H1 (cell line): ENCODE results near the gene UBD. TPM values are rescaled to one million over a fixed set of nuclear protein-coding genes. Genes with fewer than 3 reads are reported as not detected.

Experiments
- CTCF ChIA-PET: fragments of 300-600 bp; sonication (Branson Sonifier 250); formaldehyde crosslinking; loops from one replicate; lab custom pipeline; 2021; ENCODE audit not compliant: partially characterized antibody; lab: Charles Lee
- POLR2A ChIA-PET: fragments of 300-600 bp; sonication (Branson Sonifier 250); formaldehyde crosslinking; loops from one replicate; lab custom pipeline; 2021; ENCODE audit warnings: inconsistent platforms; ENCODE audit not compliant: partially characterized antibody; lab: Charles Lee
- DNase-seq, 2 experiments: peaks; one replicate each; pipeline versions ENCODE4 v3.0.0 to v3.0.0-alpha.2; 2010 to 2022; ENCODE audit warnings: low spot score in 2 of 2, low read depth in 1 of 2, mixed read lengths in 1 of 2
- FAIRE-seq: peaks from 2 replicates; lab custom pipeline; 2011; peaks lifted over from hg19 to GRCh38; lab: Jason Lieb, UNC
- H2AFZ ChIP-seq: 2 replicates; pipeline ENCODE4 v1.8.1; 2012; ENCODE audit warnings: low read length, inconsistent platforms
- H2AK5ac ChIP-seq: 2 replicates; pipeline ENCODE4 v1.6.1; 2013; ENCODE audit warnings: low read depth, low read length
- H2BK120ac ChIP-seq: replicated peaks from 2 replicates; pipeline ENCODE3; 2013; ENCODE audit warnings: low read depth, low read length, inconsistent platforms
- H2BK12ac ChIP-seq: 2 replicates; pipeline ENCODE4 v1.6.1; 2013; ENCODE audit warnings: low read depth, low read length
- H2BK15ac ChIP-seq: 2 replicates; pipeline ENCODE4 v1.6.1; 2013; ENCODE audit warnings: low read length
- H2BK20ac ChIP-seq: 2 replicates; pipeline ENCODE4 v1.6.1; 2013; ENCODE audit warnings: low read length
- H2BK5ac ChIP-seq: 2 replicates; pipeline ENCODE4 v1.6.1; 2013; ENCODE audit warnings: low read depth, low read length
- H3K14ac ChIP-seq: 2 replicates; pipeline ENCODE4 v1.6.1; 2013; ENCODE audit warnings: inconsistent platforms; ENCODE audit not compliant: insufficient read length
- H3K18ac ChIP-seq: 2 replicates; pipeline ENCODE4 v1.6.1; 2013; ENCODE audit warnings: low read length; ENCODE audit errors: extremely low read depth
- H3K23ac ChIP-seq: 2 replicates; pipeline ENCODE4 v1.6.1; 2013; ENCODE audit warnings: inconsistent platforms; ENCODE audit not compliant: insufficient read length
- H3K23me2 ChIP-seq: 2 replicates; pipeline ENCODE4 v1.6.1; 2013; ENCODE audit warnings: low read depth, low read length
- H3K27ac ChIP-seq: 2 replicates; pipeline ENCODE4 v1.6.1; 2011; ENCODE audit warnings: low read depth, low read length, inconsistent platforms
- H3K27me3 ChIP-seq, 4 experiments: replicated peaks in 1 of 4; 1 replicate in 1 of 4; 2 replicates in 3 of 4; pipeline versions ENCODE4 v1.6.1 to v1.8.1; 2011 to 2013; ENCODE audit warnings: low read length in 3 of 4, mild to moderate bottlenecking in 3 of 4, inconsistent platforms in 2 of 4, mixed read lengths in 2 of 4, moderate library complexity in 1 of 4; ENCODE audit not compliant: control insufficient read depth in 3 of 4, insufficient read depth in 3 of 4; ENCODE audit errors: extremely low read depth in 1 of 4
- H3K36me3 ChIP-seq, 4 experiments: 2 replicates each; pipeline versions ENCODE4 v1.6.1 to v1.8.1; 2011 to 2013; ENCODE audit warnings: mild to moderate bottlenecking in 4 of 4, low read length in 3 of 4, moderate library complexity in 2 of 4, control low read depth in 1 of 4, inconsistent platforms in 1 of 4; ENCODE audit not compliant: insufficient read depth in 4 of 4, control insufficient read depth in 2 of 4
- H3K4ac ChIP-seq: replicated peaks from 2 replicates; pipeline ENCODE3; 2013; ENCODE audit warnings: low read length, low read depth, mixed read lengths, inconsistent platforms; ENCODE audit not compliant: insufficient read length
- H3K4me1 ChIP-seq, 4 experiments: replicated peaks in 1 of 4; 1 replicate in 1 of 4; 2 replicates in 3 of 4; pipeline versions ENCODE4 v1.6.1 to v1.8.1; 2011 to 2013; ENCODE audit warnings: low read length in 3 of 4, inconsistent platforms in 2 of 4, mixed read lengths in 1 of 4; ENCODE audit not compliant: insufficient read depth in 4 of 4, control insufficient read depth in 3 of 4
- H3K4me2 ChIP-seq, 2 experiments: 2 replicates each; pipeline versions ENCODE4 v1.6.1 to v1.8.1; 2011 to 2013; ENCODE audit warnings: low read depth in 2 of 2, low read length in 2 of 2, control low read depth in 1 of 2, inconsistent platforms in 1 of 2, mild to moderate bottlenecking in 1 of 2; ENCODE audit not compliant: insufficient read depth in 1 of 2
- H3K4me3 ChIP-seq, 4 experiments: fragments of 200-600, 300-600 bp in 1 of 4; sonication (generic), shearing (Covaris generic), sonication (Bioruptor Twin) in 1 of 4; 2 replicates each; pipeline versions ENCODE4 v1.5.1 to v1.8.1; 2011 to 2016; ENCODE audit warnings: low read length in 4 of 4, low read depth in 3 of 4, control low read depth in 2 of 4, inconsistent platforms in 2 of 4, mild to moderate bottlenecking in 2 of 4, mixed read lengths in 1 of 4, moderate library complexity in 1 of 4; ENCODE audit not compliant: insufficient read depth in 2 of 4; ENCODE audit errors: extremely low read depth in 1 of 4
- H3K56ac ChIP-seq: replicated peaks from 2 replicates; pipeline ENCODE3; 2013; ENCODE audit warnings: low read depth, mild to moderate bottlenecking, mixed read lengths, low read length, inconsistent platforms; ENCODE audit not compliant: insufficient read length
- H3K79me1 ChIP-seq: 2 replicates; pipeline ENCODE4 v1.6.1; 2013; ENCODE audit warnings: low read depth, low read length, control low read depth
- H3K79me2 ChIP-seq, 2 experiments: 2 replicates each; pipeline versions ENCODE4 v1.6.1 to v1.8.1; 2012 to 2013; ENCODE audit warnings: low read length in 2 of 2, mild to moderate bottlenecking in 2 of 2, inconsistent platforms in 1 of 2; ENCODE audit not compliant: insufficient read depth in 2 of 2, control insufficient read depth in 1 of 2
- H3K9ac ChIP-seq, 4 experiments: replicated peaks in 1 of 4; 1 replicate in 1 of 4; 2 replicates in 3 of 4; pipeline versions ENCODE4 v1.6.1 to v1.8.1; 2011 to 2013; ENCODE audit warnings: low read depth in 3 of 4, low read length in 3 of 4, control low read depth in 2 of 4, mild to moderate bottlenecking in 2 of 4, moderate library complexity in 2 of 4, inconsistent platforms in 1 of 4; ENCODE audit errors: extremely low read depth in 1 of 4
- H3K9me3 ChIP-seq, 2 experiments: 2 replicates each; pipeline versions ENCODE4 v1.6.1 to v1.8.1; 2012 to 2013; ENCODE audit warnings: mild to moderate bottlenecking in 2 of 2, moderate library complexity in 2 of 2, control low read depth in 1 of 2, inconsistent platforms in 1 of 2, low read depth in 1 of 2, low read length in 1 of 2, mixed read lengths in 1 of 2; ENCODE audit not compliant: insufficient read depth in 2 of 2
- H4K20me1 ChIP-seq, 2 experiments: replicated peaks in 1 of 2; 2 replicates each; pipeline versions ENCODE3 to v1.8.1; 2011 to 2013; ENCODE audit warnings: inconsistent platforms in 2 of 2, low read length in 2 of 2, mild to moderate bottlenecking in 1 of 2; ENCODE audit not compliant: insufficient read depth in 2 of 2, control insufficient read depth in 1 of 2
- H4K5ac ChIP-seq: 2 replicates; pipeline ENCODE4 v1.6.1; 2013; ENCODE audit warnings: low read length, low read depth, mixed read lengths, inconsistent platforms; ENCODE audit not compliant: insufficient read length
- H4K8ac ChIP-seq: 2 replicates; pipeline ENCODE4 v1.8.0; 2013; ENCODE audit warnings: mild to moderate bottlenecking, moderate library complexity, low read length, inconsistent platforms; ENCODE audit not compliant: insufficient read depth; ENCODE audit errors: extremely low read depth
- H4K91ac ChIP-seq: replicated peaks from 2 replicates; pipeline ENCODE3; 2013; ENCODE audit warnings: low read length, mixed read lengths, inconsistent platforms; ENCODE audit not compliant: insufficient read length
- ASH2L ChIP-seq: fragments of 200-600, 300-600 bp; sonication (generic); IDR thresholded peaks from one replicate; pipeline ENCODE4 v1.7.1; 2017; ENCODE audit warnings: low read length
- CEBPB ChIP-seq: IDR thresholded peaks from 2 replicates; pipeline ENCODE4 v1.6.1; 2012; ENCODE audit warnings: low read depth, low read length
- CTCF ChIP-seq, 3 experiments: IDR thresholded peaks; 1 replicate in 2 of 3; 2 replicates in 1 of 3; pipeline versions ENCODE4 v1.5.1 to v1.6.1; 2011; ENCODE audit warnings: low read length in 3 of 3, mild to moderate bottlenecking in 3 of 3, inconsistent platforms in 2 of 3, low read depth in 1 of 3, moderate library complexity in 1 of 3; ENCODE audit not compliant: insufficient read depth in 1 of 3; ENCODE audit errors: control extremely low read depth in 1 of 3
- MAX ChIP-seq: IDR thresholded peaks from 2 replicates; pipeline ENCODE4 v1.6.1; 2012; ENCODE audit warnings: inconsistent platforms
- SUZ12 ChIP-seq: fragments of 200-600 bp; sonication (generic); IDR thresholded peaks from 2 replicates; pipeline ENCODE4 v1.6.1; 2012; ENCODE audit warnings: mild to moderate bottlenecking, inconsistent platforms, low read length, moderate library complexity, mixed read lengths
- TAF1 ChIP-seq: IDR thresholded peaks from 2 replicates; pipeline ENCODE4 v1.6.1; 2011; ENCODE audit warnings: mild to moderate bottlenecking, low read depth, low read length
- TCF12 ChIP-seq: IDR thresholded peaks from 2 replicates; pipeline ENCODE4 v1.6.1; 2011; ENCODE audit warnings: low read depth, mild to moderate bottlenecking, low read length
- TEAD4 ChIP-seq: IDR thresholded peaks from 2 replicates; pipeline ENCODE4 v1.6.1; 2012; ENCODE audit warnings: low read depth, low read length, inconsistent platforms, mixed read lengths
- WGBS, 2 experiments: shearing (Covaris generic) in 1 of 2; methylation state at CpG; one replicate each; pipeline versions ENCODE4 v1.1.6 to v1.1.7; 2013 to 2015; ENCODE audit warnings: low lambda C conversion rate in 2 of 2, mixed read lengths in 2 of 2, inconsistent platforms in 1 of 2, low coverage in 1 of 2, missing lambda C conversion rate in 1 of 2; ENCODE audit not compliant: insufficient replicate concordance in 2 of 2, insufficient coverage in 1 of 2, insufficient read length in 1 of 2; ENCODE audit errors: extremely low coverage in 1 of 2, missing lambda C conversion rate in 1 of 2; 5-methylcytosine and 5-hydroxymethylcytosine counted together
- polyA plus RNA-seq, 7 experiments: library from polyadenylated mRNA; depleted of rRNA in 3 of 7; stranded (reverse) in 5 of 7; unstranded in 2 of 7; fragments of >200 nt in 5 of 7; fragments of 200-250 nt in 2 of 7; gene quantifications; 1 replicate in 5 of 7; 2 replicates in 1 of 7; 4 replicates in 1 of 7; pipeline versions ENCODE4 v1.2.1 to v1.2.3, GENCODE V29; 2011 to 2013; ENCODE audit warnings: missing spikeins in 2 of 7, mixed read lengths in 2 of 7
- total RNA-seq: library from RNA; stranded (reverse); fragmentation: NEBNext Ultra II Directional; extraction: Animal tissue kit (Norgen Biotek cat#: 25700); gene quantifications from 2 replicates; pipeline ENCODE4 v1.2.1, GENCODE V29; 2021

UBD gene
- total and polyA plus RNA-seq, 2 of the 8 experiments (the other 6 are each of a cell fraction or from before 2014, with no cell fraction given) = 0.23 TPM; not detected in 1

DNA sequence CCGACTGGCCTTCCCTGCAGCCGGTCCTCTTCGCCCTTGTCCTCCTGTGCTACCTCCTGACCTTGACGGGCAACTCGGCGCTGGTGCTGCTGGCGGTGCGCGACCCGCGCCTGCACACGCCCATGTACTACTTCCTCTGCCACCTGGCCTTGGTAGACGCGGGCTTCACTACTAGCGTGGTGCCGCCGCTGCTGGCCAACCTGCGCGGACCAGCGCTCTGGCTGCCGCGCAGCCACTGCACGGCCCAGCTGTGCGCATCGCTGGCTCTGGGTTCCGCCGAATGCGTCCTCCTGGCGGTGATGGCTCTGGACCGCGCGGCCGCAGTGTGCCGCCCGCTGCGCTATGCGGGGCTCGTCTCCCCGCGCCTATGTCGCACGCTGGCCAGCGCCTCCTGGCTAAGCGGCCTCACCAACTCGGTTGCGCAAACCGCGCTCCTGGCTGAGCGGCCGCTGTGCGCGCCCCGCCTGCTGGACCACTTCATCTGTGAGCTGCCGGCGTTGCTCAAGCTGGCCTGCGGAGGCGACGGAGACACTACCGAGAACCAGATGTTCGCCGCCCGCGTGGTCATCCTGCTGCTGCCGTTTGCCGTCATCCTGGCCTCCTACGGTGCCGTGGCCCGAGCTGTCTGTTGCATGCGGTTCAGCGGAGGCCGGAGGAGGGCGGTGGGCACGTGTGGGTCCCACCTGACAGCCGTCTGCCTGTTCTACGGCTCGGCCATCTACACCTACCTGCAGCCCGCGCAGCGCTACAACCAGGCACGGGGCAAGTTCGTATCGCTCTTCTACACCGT is 6.1 kb downstream of the UBD start:
- H3K9ac ChIP-seq = no peak overlapping the region
- FAIRE-seq (no peak), DNase-seq (peak; percentile 49 to 85)
- no peaks in the 10 kb centered on the region; a peak in 1 of 4 replicates for H3K9me3 ChIP-seq
- 0 out of 2 replicates have a peak overlapping the region, but pooled peaks have one; percentile 36 for H4K8ac ChIP-seq
- CTCF ChIA-PET = interaction anchor here (0.6 to 1.0 kb wide), 3 partner anchors 21 to 137 kb away, joined by 3 to 4 read pairs (median 3); no protein-coding TSS in a partner anchor
- H3K4me1 ChIP-seq = peaks cover 4 to 17% (median 12%) of the 10 kb centered on the region in 4 experiments
- H2AK5ac ChIP-seq = no peak overlapping the region
- peak overlapping the region; percentile 85; the same call in 1 of the 2 replicates for H2BK12ac ChIP-seq
- no peak overlapping the region for H4K91ac ChIP-seq
- H3K18ac ChIP-seq = peak overlapping the region; percentile 73; the same call in 1 of the 2 replicates
- H2BK5ac ChIP-seq = peak overlapping the region; percentile 40; the same call in 1 of the 2 replicates
- H2AFZ ChIP-seq = peak overlapping the region; percentile 59; the same call in 1 of the 2 replicates
- no peaks in the 10 kb centered on the region; a peak in 1 of 8 replicates for H3K36me3 ChIP-seq
- no peak overlapping the region for H3K23ac ChIP-seq
- peaks cover 11% of the 10 kb centered on the region for H3K23me2 ChIP-seq
- no peak overlapping the region for H3K56ac ChIP-seq
- H2BK20ac ChIP-seq = peak overlapping the region; percentile 66; the same call in 1 of the 2 replicates
- no peak overlapping the region for H3K14ac ChIP-seq
- H3K79me2 ChIP-seq = no peaks in the 10 kb centered on the region
- H3K27me3 ChIP-seq = peaks cover 26 to 51% (median 45%) of the 10 kb centered on the region in 4 experiments
- no peak overlapping the region for H2BK120ac ChIP-seq
- peak overlapping the region; percentile 19; the same call in 1 of the 2 replicates for H2BK15ac ChIP-seq
- peak overlapping the region; percentile 75 to 96 for H3K4me2 ChIP-seq
- POLR2A ChIA-PET = interaction anchor here (1.0 to 2.0 kb wide), 2 partner anchors 12 to 45 kb away, joined by 4 to 9 read pairs; no protein-coding TSS in a partner anchor
- no peak overlapping the region for H4K5ac ChIP-seq
- H3K79me1 ChIP-seq = no peaks in the 10 kb centered on the region
- 3% methylated on average over 76 of the region's 83 CpGs; no CpG with 5 or more reads in 1 of the 2 experiments for WGBS, 2 experiments
- H3K4ac ChIP-seq = no peak overlapping the region
- H3K4me3 ChIP-seq = peak overlapping the region; percentile 36 to 55 (median 46)
- no peaks in the 10 kb centered on the region for H4K20me1 ChIP-seq
- H3K27ac ChIP-seq = no peak overlapping the region
- peak; percentile 16 to 42 (median 33) for TF ChIP-seq CTCF (IDR thresholded peaks at IDR 0.05; ENCODE audit: control extremely low read depth in 1 of 3, insufficient read depth in 1 of 3, low read depth in 1 of 3, low read length in 3 of 3)
- TF ChIP-seq TCF12 = no peak
- peak; percentile 97 for TF ChIP-seq CEBPB
- peak; percentile 73; the same call in 1 of the 2 replicates for TF ChIP-seq TEAD4
- 0 out of 2 replicates have a peak, but pooled peaks have one; percentile 31 for TF ChIP-seq TAF1
- peak; percentile 87 for TF ChIP-seq ASH2L
- TF ChIP-seq MAX = peak; percentile 97
- TF ChIP-seq SUZ12 = peak; percentile 84
